GM21515 (cell line): ENCODE data around the gene TMED10.
A peak's percentile ranks its signal among the peaks of the same experiment; 100 is the strongest.

Source experiments
- ATAC-seq: cut with Tn5 transposase; IDR thresholded peaks from one replicate; pipeline ENCODE4 v1.9.1; 2021; ENCODE audit not compliant: unreplicated experiment

The TMED10 gene

DNA sequence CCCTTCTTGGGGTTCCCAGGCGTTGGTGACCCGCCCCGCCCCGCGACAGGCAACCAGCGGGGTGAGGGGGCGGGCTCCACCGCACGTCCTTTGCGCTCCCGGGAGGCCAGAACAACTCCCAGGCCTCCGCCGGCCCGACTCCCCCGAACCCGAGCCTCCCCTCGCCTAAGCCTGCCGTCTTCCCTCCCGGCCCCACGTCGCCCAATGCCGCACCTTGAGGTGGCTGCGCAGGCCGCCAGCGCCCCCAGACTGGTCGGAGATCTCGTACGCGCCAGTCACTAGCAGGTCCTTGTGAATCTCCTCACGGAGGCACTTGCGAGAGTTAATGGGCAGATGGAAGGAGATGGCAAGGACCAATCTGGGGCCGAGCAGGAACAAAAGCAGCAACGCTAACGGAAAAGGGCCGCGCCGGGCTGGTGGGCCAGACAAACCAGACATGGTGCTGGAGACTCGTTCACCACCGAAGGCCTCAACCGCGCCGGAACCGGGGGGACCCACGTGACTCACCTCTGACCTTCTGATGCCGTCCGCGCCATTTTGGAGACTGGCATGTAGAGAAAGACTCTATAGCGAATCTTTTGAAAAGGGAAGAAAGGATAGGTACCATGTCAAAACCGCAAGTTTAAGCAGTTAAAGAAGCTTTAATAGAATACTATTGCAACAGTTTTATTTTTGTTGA is at the start of gene TMED10:
Gene TMED10, minus strand, starts transcription at position 471 of the 679 bp plus-strand sequence. Its CDS starts 33 bp downstream, at position 438.
- peak; percentile 69 for ATAC-seq

DNA sequence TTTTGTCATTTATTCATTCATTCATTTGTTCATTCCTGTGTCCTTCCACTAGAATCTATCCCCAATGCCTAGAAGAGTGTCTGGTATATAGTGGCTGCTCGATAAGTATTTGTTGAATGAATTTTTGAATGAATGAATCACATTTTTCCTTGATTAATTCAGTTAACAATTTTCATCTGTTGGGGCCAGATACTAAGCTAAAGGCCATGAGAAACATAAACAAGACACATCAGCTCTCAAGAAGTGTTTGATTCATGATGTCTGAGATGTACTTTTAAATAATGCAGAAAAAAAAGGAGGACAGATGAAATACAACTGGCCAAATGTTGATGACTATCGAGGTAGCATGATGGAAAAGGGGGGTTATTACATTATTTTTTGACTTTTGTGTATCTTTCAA is 48.1 kb upstream of the TMED10 start:
- no peak for ATAC-seq

DNA sequence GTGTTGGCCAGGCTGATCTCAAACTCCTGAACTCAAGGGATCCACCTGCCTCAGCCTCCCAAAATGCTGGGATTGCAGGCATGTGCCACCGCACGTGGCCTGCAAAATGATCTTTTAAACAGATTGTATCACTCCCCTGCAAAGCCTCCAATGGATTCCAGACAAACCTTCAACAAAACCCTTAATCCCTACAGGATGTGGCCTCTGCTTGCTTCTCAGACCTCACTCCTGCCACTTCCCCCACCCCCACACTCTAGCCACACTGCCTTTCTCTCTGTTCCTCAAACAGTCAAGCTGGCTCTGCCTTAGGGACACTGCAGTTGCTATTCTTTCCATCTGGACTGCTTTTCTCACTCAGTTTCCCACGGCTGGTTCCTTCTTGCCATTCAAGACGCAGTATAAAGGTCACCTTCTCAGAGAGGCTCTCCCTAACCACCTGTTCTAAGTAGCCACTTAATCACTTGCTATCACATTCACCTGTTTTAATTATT is 47.3 kb upstream of the TMED10 start:
- ATAC-seq = no peak

DNA sequence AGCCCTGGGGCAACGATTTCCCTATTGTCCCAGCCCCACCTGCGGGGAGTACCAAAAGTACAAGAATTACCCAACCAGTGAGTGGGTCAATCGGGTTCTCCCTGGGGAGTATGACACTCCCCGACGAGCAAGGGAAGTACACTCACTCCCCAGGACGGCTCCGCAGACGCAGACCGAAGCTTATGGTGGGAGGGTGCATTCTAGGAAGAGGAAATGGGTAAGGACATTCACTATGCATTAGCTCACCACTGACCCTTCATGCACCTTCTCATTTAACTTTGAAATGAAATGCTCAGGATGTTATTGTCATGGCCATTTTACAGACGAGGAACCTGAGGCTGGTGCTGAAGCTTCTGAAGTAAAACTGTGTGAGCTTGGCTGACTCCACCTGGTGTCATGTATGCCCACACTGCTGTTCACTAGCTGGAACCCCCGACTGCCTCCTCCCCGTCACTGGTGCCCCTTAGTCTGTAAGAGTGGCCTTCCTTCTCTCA is 45.8 kb upstream of the TMED10 start:
- ATAC-seq = no peak

DNA sequence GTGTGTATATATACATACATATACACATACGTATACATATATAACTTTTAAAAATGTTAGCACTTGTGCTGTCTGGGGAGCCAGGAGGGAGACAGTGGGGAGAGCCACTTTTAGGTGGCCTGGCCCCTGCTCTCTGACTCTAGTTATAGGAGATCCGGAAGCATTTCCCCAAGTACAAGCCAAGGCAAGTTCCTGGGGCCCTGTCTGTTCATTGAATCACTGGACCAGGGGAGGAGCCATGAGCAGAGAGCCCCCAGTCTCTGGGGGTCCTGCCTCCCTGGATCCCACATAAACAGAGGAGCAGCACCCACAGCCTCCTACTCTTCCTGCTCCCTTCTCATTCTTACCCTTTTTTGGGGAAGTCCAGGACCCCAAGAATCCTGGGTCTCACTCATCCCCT is 45.4 kb upstream of the TMED10 start:
- no peak for ATAC-seq

DNA sequence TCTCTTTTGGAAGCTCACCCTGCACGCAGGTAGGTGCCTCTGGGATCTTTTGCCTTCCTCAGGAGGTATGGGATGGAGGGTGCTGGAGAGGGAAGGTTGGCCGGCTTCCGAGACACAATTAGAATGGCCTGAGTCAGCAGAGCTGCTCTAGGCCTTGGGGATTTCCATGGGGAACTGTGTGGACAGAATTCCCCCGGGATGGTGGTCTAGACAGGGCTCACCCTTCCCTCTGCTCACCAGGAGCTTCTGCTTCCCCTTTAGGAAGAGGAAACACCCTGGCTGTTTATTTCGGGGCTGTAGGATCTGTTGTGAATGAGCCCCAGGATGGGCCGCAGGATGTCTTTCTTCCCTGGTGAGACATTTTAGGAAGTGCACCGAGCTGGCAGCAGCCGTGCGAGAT is 43.7 kb upstream of the TMED10 start:
- ATAC-seq = no peak

DNA sequence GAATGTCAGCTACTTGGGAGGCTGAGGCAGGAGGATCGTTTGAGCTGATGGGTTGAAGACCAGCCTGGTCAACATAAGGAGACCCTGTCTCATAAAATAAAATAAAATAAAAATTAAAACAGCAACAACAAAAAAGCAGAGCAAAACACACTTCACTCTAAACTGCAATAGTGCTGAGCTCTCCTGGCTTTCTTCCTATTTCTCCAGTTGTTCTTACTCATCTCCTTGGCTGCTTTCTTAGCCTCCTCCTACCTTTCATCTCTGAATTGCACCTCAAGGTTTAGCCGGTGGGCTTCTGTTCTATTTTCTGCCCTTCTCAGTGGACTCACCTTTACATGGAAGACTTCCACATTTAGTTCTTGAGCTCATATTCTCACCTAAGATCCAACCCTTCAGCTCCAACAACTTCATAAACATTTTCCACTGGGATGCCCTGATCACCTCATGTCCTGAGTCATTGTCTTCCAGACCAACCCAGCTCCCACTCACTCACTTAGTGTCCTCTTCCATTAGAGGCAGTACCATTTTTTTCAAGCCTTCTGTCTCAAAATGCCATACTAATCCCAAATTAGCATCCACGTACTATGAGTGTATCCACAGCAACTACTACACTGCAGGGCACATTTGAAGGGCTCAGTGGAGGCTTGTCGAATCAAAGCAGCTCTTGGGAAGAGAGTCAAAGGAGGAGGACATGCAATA is 41.2 kb upstream of the TMED10 start:
- no peak for ATAC-seq

DNA sequence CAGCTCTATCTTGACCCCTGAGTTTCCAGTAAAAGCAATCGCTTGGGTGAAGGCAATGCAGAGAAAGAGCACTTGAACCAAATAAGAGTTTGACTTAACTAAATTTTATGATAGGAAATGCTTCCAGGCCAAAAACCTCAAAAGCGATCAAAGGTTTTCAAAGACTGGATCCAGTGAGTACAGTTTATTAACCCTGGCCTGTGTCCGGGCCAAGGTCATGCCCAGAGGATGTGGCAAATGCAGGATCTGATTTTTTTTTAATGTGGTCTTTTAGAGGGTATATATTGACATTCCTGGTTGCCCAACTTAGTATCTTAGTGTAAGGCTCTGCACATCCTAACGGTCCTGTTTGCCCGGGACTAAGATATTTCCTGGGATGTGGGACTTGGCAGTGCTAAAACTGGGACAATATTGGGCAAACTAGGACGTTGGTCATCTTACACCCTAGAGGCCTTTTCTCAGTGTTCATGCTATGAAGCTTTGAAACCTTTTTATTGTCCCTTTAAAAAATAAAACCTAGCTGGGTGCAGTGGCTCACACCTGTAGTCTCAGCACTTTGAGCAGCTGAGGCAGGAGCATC is 40.1 kb upstream of the TMED10 start:
- no peak for ATAC-seq

DNA sequence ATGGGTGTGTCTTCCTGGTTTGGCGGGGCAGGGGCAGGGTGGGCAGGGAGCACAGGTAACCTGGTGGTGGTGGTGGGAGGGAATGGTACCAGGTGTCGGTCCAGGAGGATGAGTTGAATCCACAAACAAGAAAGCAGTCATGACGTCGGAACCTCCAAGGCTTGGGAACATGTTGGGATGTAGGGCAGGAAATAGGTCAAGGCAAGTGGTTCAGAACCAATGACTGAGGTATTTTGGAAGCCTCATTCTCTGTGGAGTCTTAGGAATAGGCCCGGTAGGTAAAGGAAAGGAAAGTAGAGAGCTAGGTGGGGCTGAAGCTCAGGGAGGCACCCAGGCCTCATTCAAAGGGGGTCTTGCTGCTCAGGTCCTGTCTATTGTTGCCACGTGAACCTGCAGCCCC is 39.1 kb upstream of the TMED10 start:
- no peak for ATAC-seq

DNA sequence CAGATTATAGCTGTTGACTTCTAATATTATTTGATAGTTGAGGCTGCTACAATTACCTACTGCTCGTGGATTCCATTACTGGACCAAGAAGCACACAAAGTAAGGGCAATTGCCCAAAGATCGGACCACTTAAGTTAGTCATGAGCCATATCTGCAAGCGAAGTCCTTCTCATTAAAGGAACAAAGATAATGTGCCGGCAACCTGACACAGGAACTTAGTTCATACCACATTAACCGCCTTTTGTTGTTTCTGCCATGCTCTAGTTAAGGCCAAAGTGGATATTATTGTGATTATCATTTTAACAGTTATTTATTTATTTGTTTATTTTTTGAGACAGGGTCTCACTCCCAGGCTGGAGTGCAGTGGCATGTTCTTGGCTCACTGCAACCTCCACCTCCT is 38.1 kb upstream of the TMED10 start:
- no peak for ATAC-seq

DNA sequence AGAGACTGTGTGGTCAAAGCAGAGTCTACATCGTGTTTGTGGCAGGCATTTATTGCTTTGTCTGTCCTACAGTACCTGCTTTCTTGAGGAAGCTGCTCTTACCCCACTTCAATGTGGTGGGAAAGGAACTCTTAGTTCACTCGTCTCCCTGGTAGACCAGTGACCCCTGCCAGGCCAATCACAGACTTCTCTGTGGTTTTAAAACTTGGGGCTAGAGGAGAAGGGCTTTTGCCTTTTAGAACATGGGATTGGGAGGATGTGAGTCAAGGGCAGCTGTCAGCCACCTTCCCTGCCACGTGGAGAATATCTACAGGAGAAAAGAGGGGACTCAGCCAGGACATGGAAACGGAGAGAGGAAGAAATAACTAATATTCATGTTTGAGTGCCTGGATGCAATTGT is 36.8 kb upstream of the TMED10 start:
- ATAC-seq = no peak

DNA sequence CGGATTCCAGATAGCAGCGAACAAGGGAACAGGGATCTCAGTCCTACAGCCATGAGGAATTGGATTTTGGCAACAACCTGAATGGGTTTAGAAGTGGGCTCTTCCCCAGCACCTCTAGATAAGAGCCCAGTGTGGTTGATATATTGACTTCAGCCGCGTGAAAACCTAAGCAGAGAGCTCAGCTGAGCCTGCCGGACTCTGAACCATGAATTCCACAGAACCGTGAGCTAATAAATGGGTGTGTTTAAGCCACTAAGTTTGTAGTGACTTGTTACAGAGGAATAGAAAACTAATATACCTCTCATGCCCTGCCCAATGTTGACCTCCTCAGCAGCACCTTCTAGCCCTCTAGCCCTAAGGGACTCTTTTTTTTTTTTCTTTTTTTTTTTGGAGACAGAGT is 32.4 kb upstream of the TMED10 start:
- ATAC-seq = no peak

DNA sequence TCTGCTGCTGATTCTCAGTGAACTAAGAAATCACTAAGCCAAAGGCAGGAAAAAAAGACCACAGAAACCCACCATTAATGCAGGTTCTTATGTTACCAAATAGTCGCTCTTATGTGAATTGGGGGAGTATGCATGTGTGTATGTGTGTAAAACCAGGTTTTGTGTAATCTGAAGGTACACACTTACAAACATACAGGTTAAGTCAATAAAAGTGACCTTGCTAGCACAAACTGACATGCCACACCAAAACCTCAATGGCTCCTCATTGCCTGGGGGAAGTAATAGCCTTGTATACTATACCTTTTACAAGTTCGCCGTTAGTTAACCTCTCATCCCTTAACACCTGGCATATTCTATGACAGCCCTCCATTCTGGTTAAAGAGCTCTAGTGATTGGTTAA is 29.8 kb upstream of the TMED10 start:
- no peak for ATAC-seq

DNA sequence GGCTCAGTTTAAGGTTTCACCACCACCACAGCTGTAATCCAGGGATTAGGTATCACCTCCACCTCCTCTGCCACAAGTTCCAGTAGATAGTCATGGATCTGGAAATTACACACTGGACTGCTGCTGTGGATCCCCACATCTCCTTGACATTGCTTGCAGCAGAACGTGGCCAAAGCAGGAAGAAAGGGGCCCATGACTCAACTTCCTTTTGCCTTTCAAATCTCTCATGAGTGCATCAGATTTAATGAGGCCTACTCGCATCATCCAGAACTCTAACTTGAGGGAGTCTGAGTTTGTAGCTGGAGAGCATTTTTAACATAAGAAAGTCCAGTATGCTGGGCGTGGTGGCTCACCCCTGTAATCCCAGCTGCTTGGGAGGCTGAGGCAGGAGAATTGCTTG is 29.2 kb upstream of the TMED10 start:
- no peak for ATAC-seq

DNA sequence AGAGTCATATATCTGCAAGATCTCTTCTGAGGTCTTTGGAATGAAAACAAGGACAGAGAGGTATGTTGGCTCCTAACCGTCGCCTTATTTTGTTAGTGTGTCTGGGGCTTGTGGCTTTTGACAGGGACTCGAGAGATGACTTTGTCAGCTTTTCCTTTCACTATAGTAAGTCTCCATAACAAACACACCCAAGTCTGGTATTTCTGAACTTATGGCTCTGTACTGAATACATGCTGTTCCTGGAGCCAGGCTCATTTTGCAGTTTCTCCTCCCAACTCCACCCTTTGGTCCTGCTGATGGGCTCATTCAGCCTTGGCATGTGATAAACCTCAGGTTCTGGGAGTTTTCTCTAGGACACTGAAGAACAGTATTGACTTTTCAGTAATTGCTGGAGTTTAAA is 27.7 kb upstream of the TMED10 start:
- ATAC-seq = no peak

DNA sequence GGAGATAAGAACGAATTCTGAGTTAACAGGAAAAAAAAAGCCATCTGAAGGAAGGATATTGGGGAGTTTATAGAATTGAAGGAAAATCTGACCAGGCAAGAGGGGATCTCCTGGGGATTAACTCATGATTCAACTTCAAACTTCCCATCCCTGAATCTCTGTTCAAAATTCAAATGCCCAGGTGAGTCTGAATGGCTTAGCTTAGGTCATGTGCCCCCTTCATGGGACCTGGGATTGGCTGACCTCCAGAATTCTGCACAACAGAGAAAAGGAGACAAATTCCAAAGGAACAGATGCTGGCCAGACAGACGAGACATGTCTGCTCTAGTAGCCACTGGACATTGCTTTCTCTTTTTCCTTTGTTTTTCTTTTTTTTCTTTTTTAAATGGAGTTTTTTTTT is 26.2 kb upstream of the TMED10 start:
- no peak for ATAC-seq

DNA sequence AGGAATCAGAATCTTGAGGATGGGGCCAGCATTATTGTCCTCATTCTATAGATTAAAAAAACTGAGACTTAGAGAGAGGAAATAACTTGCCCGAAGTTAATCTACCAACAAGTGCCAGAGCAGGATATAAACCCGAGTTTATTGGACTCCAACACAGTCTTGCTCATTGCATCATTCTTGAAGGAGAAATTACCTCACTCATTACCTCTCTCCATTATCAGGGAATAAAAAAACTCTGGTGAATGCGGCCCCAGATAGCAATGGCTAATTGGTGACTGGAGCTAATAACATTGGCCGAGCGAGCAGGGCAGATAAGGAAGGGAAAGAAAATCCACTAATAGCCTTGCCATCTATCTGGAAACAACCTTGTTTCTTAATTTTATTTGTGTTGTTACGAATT is 24.7 kb upstream of the TMED10 start:
- ATAC-seq = no peak

DNA sequence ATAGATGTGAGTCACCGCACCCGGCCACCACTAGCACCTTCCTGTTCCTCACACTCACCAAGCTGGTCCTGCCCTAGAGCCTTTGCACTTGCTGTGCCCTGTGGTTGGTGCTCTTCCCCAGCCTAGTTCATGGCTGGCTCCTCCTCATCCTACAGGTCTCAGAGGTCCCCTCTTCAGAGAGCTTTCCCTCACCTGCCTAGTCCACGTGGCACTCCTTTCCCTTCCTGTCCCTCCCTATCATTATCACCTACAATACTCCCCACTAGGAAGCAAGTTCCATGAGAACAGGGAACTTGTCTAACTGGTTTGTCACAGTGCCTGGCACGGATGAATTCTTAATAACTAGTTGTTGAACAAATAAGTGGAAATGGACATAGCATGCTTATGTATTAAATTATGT is 24.0 kb upstream of the TMED10 start:
- ATAC-seq = no peak

DNA sequence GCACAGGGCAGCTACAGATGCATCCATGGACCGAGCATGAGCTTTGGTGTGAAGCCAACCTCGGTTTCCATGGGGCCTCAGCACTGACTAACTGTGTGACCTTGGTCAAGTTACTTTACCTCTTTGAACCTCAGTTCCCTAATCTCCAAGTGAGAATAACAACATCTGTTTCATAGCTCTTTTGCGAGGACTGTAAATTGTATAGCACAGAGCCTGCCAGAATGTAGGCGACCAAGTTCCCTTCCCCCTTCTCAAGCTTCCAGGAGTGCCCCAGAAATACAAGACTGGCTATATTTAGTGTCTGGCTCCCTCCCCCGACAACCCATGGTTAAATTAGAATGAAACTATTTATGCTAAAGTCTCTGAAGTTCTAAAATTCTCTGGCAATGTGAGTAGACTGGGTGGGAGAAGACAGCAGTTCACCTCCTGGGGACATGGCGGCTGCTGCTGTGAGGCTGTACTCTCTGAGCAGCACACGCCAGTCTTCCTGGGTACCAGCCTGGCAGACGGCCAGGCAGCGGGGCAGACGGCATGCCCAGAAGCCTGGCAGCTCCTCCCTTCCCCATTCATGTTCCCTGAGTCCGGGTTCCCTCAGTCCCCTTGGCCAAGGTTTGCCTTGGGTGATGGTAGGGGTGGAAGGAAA is 22.0 kb upstream of the TMED10 start:
- no peak for ATAC-seq

DNA sequence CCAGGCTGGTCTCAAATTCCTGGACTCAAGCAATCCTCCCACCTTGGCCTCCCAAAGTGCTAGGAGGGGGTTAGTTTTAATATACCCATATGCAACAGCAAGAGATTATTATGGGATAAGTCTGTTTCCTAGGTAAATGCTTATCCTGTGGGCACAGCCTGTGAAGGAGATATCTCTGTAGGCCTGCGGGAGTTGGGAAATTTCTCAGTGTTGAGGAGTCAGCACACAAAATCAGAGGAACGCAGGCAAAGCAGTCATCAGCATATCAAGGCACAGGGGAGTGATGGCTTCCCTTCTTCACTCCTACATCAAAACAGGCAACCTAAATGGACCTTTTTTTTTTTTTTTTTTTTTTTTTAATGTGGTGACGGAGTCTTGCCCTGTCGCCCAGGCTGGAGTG is 20.9 kb upstream of the TMED10 start:
- ATAC-seq = no peak

DNA sequence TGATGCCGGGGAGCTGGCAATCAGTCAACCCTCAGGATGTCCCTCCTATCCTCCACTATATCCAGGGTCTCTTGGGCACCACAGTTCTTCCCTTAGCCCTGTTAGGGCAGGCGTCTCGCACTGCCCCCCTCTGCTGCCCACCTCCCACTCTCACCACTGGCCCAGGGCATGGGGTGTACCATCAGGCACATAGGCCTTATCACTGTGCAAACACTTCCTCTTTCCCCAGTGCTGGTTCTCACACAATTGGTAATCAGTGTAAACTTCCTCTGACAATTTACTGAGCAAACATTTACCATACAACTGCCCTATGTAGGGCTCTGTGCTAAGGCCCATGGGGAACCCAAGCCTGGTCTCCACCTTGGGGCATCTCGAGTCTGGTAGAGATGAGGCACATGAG is 20.1 kb upstream of the TMED10 start:
- ATAC-seq = no peak

DNA sequence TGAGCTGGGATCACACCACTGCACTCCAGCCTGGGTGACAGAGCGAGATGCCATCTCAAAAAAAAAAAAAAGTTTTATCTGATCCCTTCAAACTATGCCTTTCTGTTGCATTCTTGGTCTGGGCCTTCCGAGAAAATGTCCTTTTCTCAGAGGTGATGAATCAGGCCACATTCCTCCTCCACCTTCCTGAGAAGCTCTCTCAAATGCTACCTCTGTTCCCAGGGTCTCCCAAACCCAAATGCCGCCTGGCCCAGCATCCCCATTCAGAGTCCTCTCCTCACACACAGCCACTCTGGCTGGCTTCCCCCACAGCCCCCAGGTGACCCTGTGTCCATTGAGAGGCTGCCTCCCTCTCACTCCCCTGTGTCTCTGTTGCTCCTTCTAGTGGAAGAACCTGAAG is 19.7 kb upstream of the TMED10 start:
- ATAC-seq = no peak
